DMS153 (cell line): ENCODE data around the gene HSPD1.

ENCODE experiments used
- DNase-seq: peaks from one replicate; lab custom pipeline; 2025; lab: John Stamatoyannopoulos, UW

HSPD1 gene

DNA sequence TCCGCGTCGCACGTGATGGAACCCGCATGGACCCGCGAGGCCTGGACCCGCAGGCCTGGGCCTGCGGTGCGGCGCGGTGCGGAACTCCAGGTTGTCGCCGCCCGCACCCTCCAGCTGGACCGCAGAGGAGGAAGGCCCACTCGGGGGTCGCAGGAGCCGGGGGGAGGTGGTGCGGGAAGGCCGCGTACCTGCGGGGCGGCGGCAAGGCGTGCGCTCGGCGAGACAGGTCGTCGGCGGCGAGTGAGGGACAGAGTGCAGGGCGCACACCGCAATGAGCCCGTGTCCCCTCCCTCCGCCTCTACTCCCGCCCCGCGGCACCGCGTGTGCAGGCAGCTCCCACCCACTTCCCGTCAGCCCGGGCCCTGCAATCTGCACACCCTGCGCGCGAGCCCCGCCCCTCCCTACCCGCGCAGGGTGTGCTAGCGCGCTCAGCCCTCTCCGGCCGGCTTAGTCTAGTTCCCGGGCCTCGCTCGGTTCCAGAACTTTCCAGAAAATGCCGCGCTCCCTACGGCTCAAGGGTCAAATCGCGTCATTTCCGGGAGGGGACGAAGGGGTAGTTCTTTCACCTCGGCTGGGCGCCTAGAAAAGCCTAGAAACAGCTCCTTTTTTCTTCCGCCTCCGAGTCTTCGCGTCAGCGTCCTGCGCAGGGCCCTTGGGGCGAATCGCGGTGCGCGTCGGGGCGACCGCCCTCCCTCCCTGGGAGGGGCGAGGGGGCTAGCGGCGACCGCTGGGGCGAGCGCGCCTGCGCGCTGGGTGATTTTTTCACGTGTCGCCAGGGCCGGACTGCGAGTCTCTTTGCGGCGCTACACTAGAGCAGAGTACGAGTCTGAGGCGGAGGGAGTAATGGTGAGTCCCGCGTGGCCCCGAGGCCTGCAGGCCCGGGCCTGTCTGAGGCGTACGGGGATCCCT lies at the start of gene HSPD1, which contains the start of gene HSPE1:
Gene HSPD1, minus strand, starts transcription at position 247 of the 909 bp plus-strand sequence. CDS start 992 bp downstream, outside the sequence.
Gene HSPE1, plus strand, starts transcription at position 786 of the 909 bp plus-strand sequence. Its CDS starts 58 bp downstream, at position 844.
- peak; percentile 97 for DNase-seq

DNA sequence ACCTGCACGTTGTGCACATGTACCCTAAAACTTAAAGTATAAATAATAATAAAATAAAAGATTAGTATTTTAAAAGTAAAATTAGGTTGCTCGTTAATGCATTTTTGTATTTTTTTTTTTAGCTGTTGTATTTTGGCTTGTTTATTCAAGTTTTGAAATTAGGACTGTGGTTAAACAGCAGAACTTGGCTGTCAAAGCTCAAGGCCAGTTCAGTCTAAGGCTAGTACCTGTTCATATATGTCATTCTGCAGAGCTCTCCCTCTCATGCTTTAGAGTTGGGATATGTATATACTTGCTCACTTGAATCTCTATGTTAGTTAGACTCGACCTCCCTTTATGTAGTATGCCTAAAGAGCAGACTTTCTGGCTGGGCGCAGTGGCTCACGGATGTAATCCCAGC lies 48.9 kb upstream of the HSPD1 start:
- DNase-seq: no peak

DNA sequence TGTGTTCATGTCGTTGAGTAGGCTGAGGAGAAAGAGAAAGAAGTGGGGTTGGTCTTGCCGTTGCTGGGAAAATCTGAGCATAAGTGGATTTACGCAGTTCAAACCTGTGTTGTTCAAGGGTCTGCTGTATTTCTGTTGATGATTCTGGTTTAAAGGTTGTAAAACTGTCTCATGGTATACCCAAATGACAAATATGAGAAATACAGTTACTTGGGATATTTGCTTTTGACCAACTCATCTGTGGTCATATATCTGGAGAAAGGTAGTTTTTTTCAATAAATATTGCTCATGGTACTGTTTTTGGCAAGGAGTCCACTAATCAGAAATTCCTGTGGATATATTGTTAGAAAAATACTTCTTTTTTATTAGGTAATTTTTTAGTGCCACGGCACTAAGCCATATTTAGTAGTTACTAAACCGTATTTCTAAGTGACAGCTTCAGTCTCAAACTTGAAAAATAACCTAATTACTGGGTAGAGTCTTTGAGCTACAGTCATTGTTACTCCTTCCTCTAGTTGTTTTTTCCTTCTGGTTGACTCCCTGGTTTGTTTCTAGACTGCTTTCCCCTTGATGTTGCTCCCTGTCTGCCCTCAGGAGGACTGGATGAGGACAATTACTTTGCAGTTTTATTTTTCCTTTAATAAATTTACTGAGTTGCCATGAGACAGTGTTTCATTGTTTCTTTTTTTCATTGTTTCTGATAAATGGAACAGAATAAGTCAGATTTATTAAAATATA lies 47.7 kb upstream of the HSPD1 start:
- no peak for DNase-seq

DNA sequence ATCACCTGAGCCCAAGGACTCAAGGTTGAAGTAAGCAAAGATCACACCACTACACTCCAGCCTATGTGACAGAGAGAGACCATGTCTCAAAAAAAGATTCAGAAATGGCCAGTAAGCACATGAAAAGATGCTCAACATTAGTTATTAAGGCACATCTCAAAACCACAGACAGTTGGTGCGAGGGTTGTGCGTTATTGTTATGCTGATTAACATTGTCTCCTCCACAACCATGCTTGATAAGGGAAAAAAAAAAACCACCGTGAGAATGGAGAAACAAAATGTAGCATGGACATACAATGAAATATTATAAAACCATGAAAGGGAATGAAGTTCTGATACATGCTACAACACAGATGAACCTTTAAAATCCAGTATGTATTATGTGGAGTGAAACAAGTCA lies 43.6 kb upstream of the HSPD1 start:
- no peak for DNase-seq

DNA sequence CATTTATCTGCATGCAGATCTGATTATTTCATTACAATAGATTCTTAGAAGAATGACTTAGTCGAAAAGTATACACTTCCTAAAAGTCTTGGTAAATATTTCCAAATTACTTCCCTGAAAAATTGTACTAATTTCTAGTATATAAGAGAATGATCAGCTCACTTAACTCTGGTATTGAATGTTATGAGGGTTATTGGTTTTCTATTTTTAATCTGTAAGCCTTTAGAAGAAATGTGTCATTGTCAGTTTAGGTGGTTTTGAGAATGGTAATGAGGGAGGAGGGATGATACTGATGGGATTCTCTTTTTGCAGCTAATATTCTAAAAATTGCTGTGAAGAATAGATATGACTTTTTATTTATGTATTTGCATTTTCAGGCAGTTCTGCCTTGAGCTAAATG lies 40.1 kb upstream of the HSPD1 start:
- DNase-seq: no peak

DNA sequence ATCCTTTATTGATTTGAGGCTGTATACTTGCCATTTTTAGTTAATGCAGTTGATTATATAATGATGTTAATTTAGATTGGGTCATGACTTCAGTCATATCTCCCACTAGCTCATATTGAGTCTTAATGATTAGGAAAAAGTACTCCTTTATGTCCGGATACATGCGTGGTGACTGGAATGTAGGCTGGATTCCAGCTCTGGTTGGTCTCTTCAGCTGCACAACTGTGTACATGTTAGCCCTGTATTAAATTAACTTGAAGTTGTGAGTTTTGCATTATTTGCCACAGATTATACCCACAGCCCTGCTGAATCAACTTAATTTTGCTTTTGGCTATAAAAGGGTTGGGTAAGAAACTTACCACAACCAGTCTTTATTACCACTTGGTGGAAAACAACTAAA lies 38.8 kb upstream of the HSPD1 start:
- no peak for DNase-seq

DNA sequence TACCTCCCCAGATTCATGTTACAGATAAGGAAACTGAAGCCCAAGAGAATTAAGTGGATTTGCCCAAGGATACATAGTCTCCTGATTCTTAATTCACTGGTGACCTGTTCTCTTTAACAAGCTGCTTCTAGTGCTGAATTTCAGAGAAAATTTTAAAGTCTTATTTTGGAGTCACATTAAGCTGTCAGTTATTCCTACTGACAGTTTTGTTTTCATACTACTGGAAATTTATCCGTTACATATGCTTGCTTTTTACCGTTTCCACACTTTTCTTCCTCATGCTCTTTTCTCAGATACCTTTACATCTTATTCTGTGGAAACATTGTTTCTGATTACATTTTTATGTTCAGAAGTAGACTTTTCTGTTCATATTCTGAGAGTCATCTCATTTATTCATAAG lies 17.5 kb upstream of the HSPD1 start:
- no peak for DNase-seq

DNA sequence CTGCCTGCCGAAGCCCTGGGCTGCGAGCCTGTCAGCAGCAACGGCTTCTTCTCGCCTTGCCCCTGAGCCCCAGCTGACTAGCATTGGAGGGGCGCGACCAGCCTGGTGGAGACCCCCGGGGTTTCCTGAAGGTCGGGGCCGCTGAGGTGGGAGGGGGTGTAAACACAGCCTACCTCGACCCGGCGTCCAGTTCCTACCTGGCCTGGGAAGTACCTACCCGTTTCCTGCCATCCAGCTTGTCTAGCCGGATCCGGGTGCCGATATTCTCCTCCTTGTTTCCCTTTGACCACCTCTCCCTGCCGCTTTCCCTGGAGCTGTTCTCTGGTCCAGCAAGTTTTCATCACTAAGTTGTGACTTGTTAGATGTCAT lies 16.7 kb upstream of the HSPD1 start:
- peak; percentile 2 for DNase-seq

DNA sequence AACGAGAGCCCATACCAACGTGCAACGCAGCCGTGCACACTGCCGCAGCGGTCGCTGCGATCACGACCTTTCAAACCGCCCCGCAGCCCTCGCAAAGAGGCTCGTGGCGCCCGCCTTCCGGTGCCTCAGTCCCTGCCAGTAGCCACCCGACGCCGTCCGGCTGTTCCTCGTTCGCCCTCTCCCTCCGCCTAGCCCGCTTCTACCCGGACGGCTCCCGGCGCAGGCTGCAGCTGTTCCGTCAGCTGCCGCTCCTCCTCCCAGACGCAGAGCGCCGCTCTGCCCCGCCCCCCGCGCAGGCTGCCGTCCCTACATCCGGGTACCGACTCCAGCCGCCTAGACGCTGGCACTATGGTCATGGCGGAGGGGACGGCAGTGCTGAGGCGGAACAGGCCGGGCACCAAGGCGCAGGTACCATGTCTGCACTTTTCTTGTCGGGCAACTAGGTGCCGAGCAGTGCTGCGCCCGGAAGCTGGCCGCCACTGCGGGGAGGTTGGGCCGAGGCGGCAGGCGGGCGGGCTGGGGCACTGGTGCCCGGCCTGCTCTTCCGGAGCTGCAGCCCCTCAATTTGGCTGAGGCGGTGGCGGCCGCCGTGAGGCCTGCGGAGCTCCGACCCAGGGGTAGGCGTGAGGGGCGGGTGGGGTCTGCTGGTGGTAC lies 16.2 kb upstream of the HSPD1 start, which contains the start of gene MOB4:
Gene MOB4, plus strand, starts transcription at position 328 of the 654 bp plus-strand sequence. Its CDS starts 21 bp downstream, at position 349.
- peak; percentile 93 for DNase-seq

DNA sequence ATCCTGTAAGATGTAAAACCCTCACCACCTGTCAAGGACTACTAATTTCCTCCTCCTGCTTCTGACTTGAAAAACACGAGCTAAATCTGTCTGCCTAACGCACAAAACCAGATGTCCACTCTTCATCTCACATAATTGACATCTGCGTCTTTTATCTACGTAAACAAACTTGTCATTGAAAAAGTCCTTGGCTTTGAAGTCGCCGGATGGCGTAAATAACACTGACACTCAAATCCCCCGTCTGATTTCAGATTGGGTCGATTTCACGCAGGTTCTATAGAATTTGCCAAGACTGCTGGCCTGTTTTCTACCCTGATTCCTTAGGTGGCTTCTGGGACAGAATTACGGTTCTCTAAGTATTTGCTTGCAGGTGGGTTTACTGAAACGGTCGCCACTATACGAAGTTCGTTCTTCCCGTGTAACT lies 15.7 kb upstream of the HSPD1 start:
- peak; percentile 4 for DNase-seq

DNA sequence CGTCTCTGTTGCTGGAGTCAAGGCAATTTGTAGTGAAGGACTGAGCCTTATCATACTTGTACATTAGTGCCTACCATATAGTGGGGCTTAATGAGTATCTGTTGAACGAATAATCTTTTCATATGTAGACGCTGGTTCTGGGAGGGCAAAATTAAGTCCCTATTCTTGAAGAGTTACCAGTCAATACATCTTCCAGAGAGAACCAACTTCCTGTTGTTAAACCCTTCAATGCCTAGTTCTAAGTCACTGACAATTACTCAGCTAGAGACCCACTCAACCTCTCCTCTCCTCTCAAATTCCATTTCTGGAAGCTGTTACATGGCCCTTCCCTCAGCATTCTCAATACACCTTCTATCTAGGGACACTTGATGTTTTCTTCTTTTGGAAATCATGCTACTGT lies 15.1 kb upstream of the HSPD1 start:
- peak; percentile 1 for DNase-seq

DNA sequence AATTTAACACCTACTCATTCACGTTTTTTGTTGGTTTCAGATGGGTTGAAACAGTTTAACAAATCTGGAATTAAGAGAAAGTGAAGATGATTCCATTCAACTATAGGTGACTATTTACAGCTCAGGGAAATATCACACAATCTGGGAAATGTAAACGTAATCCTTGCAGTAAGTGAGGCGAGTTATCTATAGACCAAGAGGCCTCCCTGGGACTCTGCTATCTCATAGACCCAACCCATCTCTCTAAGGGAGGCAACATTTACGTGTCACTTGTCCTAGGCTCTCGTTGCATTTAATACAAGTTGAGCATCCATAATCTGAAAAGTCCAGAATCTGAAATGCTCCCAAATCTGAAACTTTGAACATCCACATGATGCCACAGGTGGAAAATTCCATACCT lies 14.3 kb upstream of the HSPD1 start:
- no peak for DNase-seq

DNA sequence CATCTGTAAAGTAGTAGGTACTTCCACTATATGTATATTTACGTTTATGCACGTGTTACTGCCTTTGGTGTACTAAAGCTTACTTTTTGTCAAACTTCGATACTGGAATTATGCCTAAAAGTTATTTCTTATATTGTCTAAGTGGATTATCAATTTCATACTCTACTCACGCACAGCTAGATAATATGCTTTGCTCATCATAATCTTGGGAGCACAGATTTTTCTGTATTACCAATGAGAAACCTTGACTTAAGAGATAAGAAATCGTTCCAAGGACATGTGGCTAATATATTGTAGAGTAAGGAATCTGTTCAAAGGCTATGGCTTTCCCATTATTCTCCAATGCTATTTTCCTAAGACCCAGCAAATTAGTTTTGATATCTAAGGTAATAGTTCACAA lies 7.0 kb upstream of the HSPD1 start:
- no peak for DNase-seq

DNA sequence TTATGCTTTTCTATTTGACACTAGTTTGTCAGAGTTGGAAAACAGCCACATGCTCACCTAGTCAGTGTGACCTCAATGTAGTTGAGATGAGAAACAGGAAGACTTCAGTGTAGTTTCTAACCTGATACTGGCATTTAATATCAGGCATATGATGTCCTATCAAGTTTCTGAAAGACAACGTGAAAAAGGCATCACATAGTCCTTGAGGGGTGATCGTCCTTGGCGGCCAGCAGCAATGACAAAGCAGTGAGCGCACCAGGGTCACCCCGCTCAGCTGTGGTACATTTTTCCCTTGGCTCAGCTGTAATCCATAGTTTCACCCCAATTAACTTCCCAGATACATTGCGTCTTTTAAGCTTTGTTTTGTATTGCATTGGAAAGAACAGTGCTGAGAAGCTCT lies 4.9 kb upstream of the HSPD1 start:
- no peak for DNase-seq

DNA sequence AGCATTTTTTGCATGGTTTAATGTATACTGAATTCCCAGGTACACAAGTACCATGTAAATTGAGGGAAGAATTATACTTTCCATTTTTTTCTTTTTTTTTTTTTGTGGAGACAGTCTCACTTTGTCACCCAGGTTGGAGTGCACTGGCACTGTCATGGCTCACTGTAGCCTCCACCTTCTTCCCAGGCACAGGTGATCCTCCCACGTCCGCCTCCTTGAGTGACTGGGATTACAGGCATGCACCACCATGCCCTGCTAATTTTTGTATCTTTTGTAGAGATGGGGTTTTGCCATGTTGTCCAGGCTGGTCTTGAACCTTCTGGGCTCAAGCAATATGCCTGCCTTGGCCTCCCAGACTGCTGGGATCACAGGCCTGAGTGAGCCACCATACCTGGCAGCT lies 4.4 kb upstream of the HSPD1 start:
- no peak for DNase-seq

DNA sequence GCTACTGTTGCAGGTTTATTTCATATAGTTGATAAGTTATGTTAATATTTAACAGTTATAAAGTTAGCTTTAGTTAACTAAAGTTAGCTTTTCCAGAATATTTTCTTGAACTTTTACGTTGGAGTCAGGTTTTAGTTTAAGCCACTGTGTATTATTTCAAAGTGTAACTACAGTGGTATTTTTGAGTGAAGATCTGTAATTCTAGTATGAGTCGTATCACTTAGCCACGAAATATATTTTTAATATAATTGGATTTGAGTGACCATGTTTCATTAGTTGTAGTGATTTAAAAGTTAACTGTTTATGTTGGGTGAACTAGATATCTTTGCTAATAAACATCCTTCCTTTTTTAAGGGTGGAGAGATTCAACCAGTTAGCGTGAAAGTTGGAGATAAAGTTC lies 3.0 kb upstream of the HSPD1 start:
- DNase-seq: no peak

DNA sequence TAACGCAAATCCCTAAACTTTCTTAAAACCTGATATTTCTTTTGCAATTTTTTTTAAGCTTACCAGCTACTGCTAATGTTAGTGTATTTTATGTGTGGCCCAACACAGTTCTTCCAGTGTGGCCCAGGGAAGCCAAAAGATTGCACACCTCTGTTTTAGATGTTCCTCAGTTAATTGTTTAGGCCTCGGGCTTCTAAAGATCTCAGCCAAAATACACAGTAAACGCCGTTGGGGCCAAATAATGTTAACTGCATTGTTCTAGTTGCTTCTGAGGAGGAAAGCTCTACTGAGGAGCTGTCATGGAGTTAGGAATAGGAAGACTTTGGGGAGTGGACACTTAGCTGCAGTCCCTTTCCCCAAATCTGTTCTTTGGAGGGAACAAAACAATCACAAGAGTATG lies 2.6 kb upstream of the HSPD1 start:
- no peak for DNase-seq

DNA sequence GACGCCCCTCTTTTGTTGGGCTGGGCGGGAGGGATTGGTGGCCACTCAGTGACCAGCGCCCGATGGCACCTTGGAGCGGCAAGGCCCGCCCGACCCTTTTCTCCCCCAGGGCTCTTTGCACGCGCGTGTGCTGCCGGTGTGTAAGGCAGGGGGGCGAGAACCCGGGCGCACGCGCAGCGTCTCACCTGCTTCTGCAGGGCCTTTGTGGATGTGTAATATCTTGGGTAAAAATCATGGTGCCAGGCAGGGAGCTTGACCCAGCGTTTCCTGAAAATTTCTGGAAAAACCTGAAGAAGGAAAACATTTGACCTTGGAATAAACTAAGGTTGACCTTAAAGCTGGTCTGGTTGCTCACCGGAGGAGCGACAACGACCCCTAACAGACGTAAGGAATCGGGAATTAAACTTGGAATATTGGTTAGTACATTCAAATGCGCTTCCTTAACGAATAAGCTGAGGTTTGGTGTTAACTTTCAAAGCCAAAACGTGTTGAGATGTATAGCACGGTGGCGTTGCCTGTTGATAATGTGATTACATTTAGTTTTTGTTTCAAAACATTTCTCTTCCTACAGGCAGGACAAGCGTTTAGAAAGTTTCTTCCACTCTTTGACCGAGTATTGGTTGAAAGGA lies 977 bp upstream of the HSPD1 start:
- DNase-seq: no peak

DNA sequence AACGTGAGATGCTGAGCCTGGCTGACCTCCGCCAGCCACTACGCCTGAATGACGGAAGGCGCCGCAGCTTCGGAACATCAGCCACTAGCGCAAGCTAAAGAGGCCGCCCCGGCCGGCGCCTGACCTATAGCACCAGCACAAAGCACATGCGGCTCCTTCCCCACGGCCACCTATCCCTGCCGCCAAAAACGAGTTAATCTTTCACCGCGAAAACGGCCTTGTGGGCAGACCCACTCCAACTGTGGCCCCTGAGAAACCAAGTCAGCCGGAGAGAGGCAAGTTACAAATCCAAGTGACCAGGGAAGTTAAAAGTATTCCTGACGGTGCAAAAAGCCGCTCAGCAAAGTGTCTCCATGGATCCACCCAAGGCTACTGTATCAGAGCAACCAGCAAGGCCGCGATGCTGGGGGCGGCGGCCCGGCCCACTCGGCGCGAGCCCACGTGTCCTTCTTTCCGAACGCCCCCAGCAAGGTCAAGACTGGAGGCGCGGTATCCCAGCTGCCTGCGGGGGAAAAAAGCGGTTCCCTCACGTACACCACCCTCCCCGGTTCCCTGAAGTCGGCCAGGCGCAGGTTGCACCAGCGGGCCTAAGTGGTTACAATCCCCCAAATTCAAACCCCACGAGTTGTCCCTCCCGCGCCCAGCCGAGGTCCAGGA lies 575 bp downstream of the HSPD1 start:
- peak; percentile 35 for DNase-seq

DNA sequence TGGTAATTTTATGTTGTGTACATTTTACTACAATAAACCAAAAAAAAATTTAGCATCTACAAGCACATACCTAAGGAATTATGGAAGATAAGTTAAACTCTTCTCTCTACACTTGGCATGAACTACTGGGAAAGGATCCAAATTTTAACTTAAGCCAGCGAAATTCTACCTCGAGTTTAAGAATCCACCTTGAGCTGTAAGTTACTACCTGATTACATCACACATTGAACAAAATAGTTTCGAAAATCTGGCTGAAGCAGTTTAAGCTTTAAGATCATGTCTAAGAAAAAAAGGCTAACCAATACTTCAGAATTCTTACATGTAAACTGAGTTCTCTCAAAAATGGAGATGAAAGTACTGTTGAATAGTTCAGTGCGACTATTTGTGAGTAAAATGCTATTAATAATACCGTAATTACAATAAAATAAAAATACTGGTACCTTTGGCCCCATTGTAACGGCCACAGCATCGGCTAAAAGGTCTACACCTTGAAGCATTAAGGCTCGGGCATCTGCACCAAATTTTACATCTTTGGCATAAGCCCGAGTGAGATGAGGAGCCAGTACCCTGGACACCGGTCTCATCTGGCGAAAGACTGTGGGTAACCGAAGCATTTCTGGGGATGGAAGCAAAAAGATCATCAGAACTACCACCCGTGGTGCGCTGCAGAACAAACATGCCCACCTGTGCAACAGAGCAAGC lies 1.3 kb downstream of the HSPD1 start:
- DNase-seq: no peak

DNA sequence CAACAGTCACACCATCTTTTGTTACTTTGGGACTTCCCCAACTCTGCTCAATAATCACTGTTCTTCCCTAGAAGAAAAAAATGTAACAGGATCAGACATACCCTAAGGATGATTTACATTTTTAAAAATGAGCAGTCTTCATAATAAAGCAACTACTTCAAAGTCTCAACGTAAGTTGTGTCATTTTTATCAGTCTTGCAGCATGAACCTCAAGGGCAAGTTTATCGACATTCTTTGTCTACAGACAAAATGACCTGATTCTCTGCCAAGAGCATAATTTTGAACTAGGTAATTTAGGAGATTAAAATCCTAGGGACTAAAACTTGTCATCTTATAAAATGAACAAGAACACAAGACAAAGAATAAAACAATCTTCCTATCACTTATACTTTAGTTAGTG lies 2.3 kb downstream of the HSPD1 start:
- DNase-seq: no peak
